Endothelial cell (in vitro differentiated cells): ENCODE data around the gene UAP1. TPM values are rescaled to one million over a fixed set of nuclear protein-coding genes. Genes with fewer than 3 reads are reported as not detected.

Experiments
- DNase-seq: peaks from one replicate; pipeline ENCODE4 v3.0.0; 2021; ENCODE audit warnings: low spot score
- H3K27ac Mint-ChIP-seq: one replicate; pipeline ENCODE4 v1.8.0; 2021; ENCODE audit warnings: mixed read lengths, inconsistent platforms; ENCODE audit not compliant: unreplicated experiment
- H3K27me3 Mint-ChIP-seq: one replicate; pipeline ENCODE4 v1.8.0; 2021; ENCODE audit warnings: mild to moderate bottlenecking, moderate library complexity, mixed read lengths, inconsistent platforms; ENCODE audit not compliant: unreplicated experiment
- H3K36me3 Mint-ChIP-seq: one replicate; pipeline ENCODE4 v1.8.0; 2021; ENCODE audit warnings: mild to moderate bottlenecking, low read depth, mixed read lengths, inconsistent platforms; ENCODE audit not compliant: unreplicated experiment
- H3K4me1 Mint-ChIP-seq: one replicate; pipeline ENCODE4 v1.8.0; 2021; ENCODE audit warnings: mild to moderate bottlenecking, mixed read lengths, inconsistent platforms; ENCODE audit not compliant: unreplicated experiment
- H3K4me3 Mint-ChIP-seq: one replicate; pipeline ENCODE4 v1.8.0; 2021; ENCODE audit warnings: mild to moderate bottlenecking, mixed read lengths, inconsistent platforms; ENCODE audit not compliant: unreplicated experiment
- H3K9me3 Mint-ChIP-seq: one replicate; pipeline ENCODE4 v1.8.0; 2021; ENCODE audit warnings: mixed read lengths, inconsistent platforms; ENCODE audit not compliant: unreplicated experiment
- CTCF ChIP-seq: fragments of 200-600 bp; sonication (generic); IDR thresholded peaks from one replicate; pipeline ENCODE4 v1.5.0; 2021; ENCODE audit warnings: antibody characterized with exemption; ENCODE audit not compliant: unreplicated experiment
- total RNA-seq: library from RNA; stranded (reverse); fragmentation: NEBNext Ultra II Directional; extraction: Animal tissue kit (Norgen Biotek cat#: 25700); gene quantifications from one replicate; pipeline ENCODE4 v1.2.1, GENCODE V29; 2021; ENCODE audit not compliant: unreplicated experiment

UAP1 gene
- total RNA-seq, 1 donor from 2014 or later = 20.9 TPM

GRCh38 chr1:162626094-162626493 is 64.6 kb downstream of the UAP1 start:
- Mint-ChIP-seq H3K9me3 (no peaks in the 10 kb centered on the region), H3K4me1 (no peaks in the 10 kb centered on the region), H3K36me3 (no peaks in the 10 kb centered on the region), H3K27me3 (peaks cover 2% of the 10 kb centered on the region), H3K27ac (no peak overlapping the region), H3K4me3 (no peak overlapping the region)
- DNase-seq = no peak
- no peak for TF ChIP-seq CTCF

GRCh38 chr1:162626761-162627160 is 65.2 kb downstream of the UAP1 start:
- no peak for TF ChIP-seq CTCF
- Mint-ChIP-seq H3K4me3 (no peak overlapping the region), H3K27ac (no peak overlapping the region), H3K9me3 (no peaks in the 10 kb centered on the region), H3K36me3 (no peaks in the 10 kb centered on the region), H3K27me3 (peaks cover 2% of the 10 kb centered on the region), H3K4me1 (no peaks in the 10 kb centered on the region)
- no peak for DNase-seq

DNA sequence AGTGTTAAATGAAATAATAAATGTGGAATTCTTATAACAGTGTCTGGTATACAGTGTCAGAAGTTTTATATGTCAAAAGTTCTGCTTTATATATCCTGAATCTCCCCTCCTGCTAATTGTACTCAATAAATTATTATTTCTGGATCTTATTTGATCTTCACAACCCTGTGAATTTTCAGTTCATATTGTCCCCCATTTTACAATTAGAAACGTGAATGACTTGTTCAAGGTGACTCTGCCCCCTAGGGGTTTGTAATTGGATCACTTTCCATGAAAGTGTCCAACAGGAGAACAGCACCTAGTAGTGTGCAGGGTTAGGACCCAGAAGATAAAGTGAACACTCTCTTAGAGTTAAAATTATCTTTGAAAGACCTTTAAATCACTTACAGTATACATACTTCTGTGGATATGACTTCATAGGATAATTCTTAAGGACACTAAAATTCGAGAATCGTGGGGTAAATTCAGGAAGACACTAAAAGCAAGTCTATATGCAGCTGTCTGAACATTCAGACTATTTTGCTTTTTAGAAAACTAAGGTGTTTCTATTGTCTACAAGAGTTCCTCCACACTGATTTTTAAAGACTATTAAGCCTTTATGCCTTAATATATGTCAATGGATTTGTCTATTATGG is 66.3 kb downstream of the UAP1 start:
- H3K4me3 Mint-ChIP-seq = no peak overlapping the region
- no peaks in the 10 kb centered on the region for H3K4me1 Mint-ChIP-seq

DNA sequence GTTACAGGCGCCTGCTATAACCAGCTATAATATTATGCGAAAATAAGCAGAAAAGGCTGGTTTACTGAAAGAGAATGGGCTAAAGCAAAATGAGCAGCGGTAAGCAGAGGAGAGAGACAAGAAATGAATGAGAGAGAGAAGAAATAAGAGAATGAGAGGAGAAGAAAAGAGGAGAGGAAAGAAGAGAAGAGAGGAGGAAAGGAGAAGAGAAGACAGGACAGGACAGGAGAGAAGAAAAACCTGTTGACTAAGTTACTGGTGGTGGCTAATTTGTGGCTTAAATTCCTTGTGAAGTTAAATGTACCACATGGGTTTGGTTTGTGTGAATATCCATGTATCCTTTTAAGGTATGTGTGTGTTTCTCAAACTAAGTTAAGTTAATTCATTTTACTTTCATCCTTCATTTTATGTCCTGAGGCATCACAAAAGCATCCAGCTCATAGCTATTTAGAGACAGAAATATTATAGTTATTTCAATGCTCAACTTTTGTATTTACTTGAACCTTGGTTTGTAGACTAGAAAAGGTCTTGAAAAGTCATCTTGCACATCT is 67.6 kb downstream of the UAP1 start:
- H3K36me3 Mint-ChIP-seq = no peaks in the 10 kb centered on the region
- H3K4me1 Mint-ChIP-seq = no peaks in the 10 kb centered on the region
- H3K9me3 Mint-ChIP-seq = no peaks in the 10 kb centered on the region
- no peak overlapping the region for H3K4me3 Mint-ChIP-seq
- peaks cover 2% of the 10 kb centered on the region for H3K27me3 Mint-ChIP-seq
- DNase-seq = no peak
- H3K27ac Mint-ChIP-seq = no peak overlapping the region
- TF ChIP-seq CTCF = no peak

More for the DNA sequence above, 66.3 kb downstream of the UAP1 start:
- H3K36me3 Mint-ChIP-seq = no peaks in the 10 kb centered on the region
- DNase-seq = peak; percentile 17
- TF ChIP-seq CTCF = peak; percentile 64
- H3K27ac Mint-ChIP-seq = no peak overlapping the region
- no peaks in the 10 kb centered on the region for H3K9me3 Mint-ChIP-seq
- H3K27me3 Mint-ChIP-seq = peaks cover 2% of the 10 kb centered on the region

GRCh38 chr1:162629651-162630050 is 68.1 kb downstream of the UAP1 start:
- Mint-ChIP-seq H3K4me3 (no peak overlapping the region), H3K4me1 (no peaks in the 10 kb centered on the region), H3K27ac (no peak overlapping the region), H3K9me3 (no peaks in the 10 kb centered on the region), H3K27me3 (no peaks in the 10 kb centered on the region), H3K36me3 (no peaks in the 10 kb centered on the region)
- no peak for DNase-seq
- TF ChIP-seq CTCF = no peak
